ENCODE data around the gene GLP1R.

The GLP1R gene

GRCh38 chr6:39048481-39049399, at the start of gene GLP1R:
GLP1R (plus strand) TSS chr6:39048781; CDS start chr6:39048841, 60 bp downstream.
- DNase-seq (ENCODE audit: low read depth) = no peak

- DNase-seq (ENCODE audit: low read depth) = no peak
These were observed 45.5 kb upstream of the GLP1R start for GRCh38 chr6:39003072-39003471.

GRCh38 chr6:39003492-39003891, 45.1 kb upstream of the GLP1R start:
- no peak for DNase-seq (ENCODE audit: low read depth)

DNA sequence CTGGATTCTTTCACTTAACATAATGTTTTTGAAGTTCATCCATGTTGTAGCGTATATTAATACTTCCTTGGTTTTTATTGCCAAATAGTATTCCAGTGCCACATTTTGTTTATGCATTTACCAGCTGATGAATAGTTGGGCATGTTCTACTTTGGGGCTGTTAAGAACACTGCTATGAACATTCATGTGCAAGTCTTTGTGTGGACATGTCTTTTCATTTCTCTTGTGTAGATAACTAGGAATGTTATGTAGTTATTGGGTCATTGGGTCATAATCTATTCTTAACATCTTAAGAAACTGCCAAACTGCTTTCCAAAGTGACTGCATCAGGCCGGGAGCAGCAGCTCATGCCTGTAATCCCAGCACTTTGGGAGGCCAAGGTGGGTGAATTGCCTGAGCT, 43.8 kb upstream of the GLP1R start:
- no peak for DNase-seq (ENCODE audit: low read depth)

- DNase-seq (ENCODE audit: low read depth) = no peak
These were observed 42.8 kb upstream of the GLP1R start for GRCh38 chr6:39005774-39006173.

- no peak for DNase-seq (ENCODE audit: low read depth)
These were observed 41.0 kb upstream of the GLP1R start for GRCh38 chr6:39007575-39007974.

- no peak for DNase-seq (ENCODE audit: low read depth)
These were observed 39.8 kb upstream of the GLP1R start for GRCh38 chr6:39008737-39009136.

DNA sequence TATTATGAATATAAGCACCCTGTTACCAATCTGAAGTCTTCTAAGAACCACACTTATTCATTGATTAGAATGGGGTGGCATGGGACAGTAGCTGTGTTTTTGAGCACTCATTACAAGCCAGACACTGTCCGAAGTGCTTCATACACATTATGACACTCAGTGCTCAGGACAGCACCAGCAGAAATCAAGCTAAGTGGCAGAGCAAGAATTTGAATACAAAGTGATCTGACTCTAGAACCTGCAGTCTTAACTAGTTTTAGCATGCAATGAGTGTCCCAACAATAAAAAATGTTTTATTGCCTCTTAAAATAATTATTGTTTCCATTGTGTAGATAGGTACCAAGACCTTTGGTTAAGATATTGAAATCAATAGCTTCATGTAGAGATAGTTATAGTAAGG, 39.1 kb upstream of the GLP1R start:
- DNase-seq (ENCODE audit: low read depth) = no peak

DNA sequence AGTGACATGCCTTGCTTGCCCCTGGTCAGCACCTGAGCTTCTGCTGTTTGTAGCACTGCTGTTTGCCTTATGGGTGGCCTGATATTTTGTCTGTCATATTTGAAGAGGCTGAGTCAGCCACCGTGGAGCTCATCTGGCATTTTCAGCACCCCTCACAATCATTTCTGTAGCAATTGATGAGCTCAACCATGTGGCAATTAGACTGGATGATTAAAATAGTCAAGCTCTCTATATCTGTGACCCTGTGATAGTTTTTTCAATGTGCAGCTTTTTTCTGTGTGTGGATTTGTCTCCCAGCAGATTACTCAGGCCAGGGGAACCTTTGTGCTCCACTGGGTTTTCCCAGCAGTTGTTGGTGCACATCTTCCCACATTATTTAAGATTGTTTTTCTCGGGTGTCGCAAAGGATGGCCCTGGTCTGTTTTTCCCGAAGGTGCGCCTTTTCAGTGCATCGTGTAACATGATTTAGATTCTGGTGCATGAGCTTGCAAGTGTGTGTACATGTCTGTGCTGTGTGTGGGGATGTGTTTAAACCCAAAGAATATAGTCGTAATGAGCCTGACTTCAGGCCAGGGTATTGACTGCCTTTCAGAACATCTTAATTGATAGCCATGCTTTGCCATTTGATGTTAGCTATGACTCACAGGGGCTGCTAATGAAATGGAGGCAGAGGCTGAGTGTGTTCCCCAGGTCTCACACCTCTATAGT, 31.6 kb upstream of the GLP1R start:
- no peak for DNase-seq (ENCODE audit: low read depth)

- DNase-seq (ENCODE audit: low read depth) = no peak
These were observed 31.1 kb upstream of the GLP1R start for GRCh38 chr6:39017547-39017880.

DNA sequence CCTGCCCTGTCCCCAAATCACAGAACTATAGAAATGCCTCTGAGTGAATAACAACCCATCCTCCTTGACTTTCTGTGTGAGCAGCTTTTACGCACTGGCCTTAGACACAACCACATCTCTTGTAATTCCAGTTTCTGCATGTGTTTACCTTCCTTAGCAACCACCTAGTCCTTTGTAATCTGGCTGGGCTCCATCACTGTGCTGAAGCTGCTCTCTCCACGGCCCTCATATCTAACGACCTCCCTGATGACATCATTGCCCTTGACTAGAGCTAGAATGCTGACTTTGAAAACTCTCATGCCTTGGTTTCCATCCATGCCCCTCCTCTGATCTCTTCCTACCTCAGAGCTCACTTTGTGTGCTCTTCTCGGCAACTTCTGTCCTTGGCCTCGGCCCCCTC, 30.5 kb upstream of the GLP1R start:
- DNase-seq (ENCODE audit: low read depth) = no peak

DNA sequence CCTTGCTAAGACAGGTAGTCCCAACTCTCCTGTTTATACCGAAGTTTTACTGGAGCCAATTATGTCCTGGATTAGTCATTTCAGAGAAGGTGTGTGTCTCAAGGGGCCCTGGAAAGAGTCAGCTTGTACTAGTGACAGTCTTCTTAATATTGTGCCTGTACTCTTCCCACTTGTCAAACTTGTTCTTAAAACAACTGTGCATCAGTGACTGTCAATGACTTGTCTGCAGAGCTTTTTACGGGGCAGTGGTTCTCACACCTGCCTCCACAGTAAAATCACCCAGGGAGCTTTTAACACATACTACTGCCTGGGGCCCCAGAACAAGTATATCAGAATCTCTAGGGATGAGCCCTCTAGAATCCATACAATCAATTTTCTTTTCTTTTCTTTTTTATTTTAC, 28.4 kb upstream of the GLP1R start:
- no peak for DNase-seq (ENCODE audit: low read depth)

- no peak for DNase-seq (ENCODE audit: low read depth)
These were observed 27.5 kb upstream of the GLP1R start for GRCh38 chr6:39021041-39021440.

DNA sequence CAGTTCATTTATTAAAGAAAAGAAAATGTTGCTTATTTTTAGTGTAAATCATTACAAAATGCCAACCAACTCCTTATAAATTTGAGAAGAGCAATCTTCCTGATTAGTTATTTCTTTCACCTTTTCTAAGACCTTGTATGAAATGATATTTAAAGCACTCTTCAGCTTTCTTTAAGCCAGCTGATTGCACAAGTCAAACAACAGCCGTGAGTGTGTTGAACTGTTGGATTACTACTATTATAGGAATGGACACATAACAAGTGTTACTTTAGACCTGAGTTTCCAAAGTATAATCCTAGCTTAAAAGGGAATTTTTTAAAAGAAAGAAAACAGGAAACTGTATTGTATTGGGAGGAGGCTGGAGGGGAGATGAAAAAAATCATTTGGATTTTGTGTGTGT, 26.8 kb upstream of the GLP1R start:
- no peak for DNase-seq (ENCODE audit: low read depth)

GRCh38 chr6:39026175-39026574, 22.4 kb upstream of the GLP1R start:
- DNase-seq (ENCODE audit: low read depth) = no peak

GRCh38 chr6:39029156-39030011, 19.2 kb upstream of the GLP1R start:
- peak; percentile 6 for DNase-seq (ENCODE audit: low read depth)

- DNase-seq (ENCODE audit: low read depth) = no peak
These were observed 12.9 kb upstream of the GLP1R start for GRCh38 chr6:39035681-39036080.

- DNase-seq (ENCODE audit: low read depth) = no peak
These were observed 11.5 kb upstream of the GLP1R start for GRCh38 chr6:39037082-39037508.

DNA sequence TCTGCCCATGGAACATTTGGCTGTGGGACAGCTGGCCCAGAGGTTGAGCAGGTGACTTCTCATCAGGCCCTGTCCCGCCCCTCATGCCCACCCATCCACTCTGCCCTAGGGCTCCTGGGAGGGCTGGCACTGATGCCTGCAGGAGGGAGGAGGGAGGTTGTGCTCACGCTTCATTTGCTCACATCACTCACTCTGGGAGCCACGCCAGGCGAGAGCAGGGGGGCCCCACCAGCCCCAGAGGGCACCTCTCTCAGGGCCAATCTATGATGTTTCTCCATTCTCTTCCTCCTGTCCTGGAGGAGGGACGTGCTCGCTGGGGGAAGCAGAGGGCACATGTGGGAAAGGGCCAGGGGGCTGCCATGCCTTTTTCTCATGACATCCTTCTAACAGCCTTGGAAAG, 10.9 kb upstream of the GLP1R start:
- no peak for DNase-seq (ENCODE audit: low read depth)

GRCh38 chr6:39040080-39040673, 8.4 kb upstream of the GLP1R start:
- no peak for DNase-seq (ENCODE audit: low read depth)

GRCh38 chr6:39041072-39041471, 7.5 kb upstream of the GLP1R start:
- DNase-seq (ENCODE audit: low read depth) = no peak

- no peak for DNase-seq (ENCODE audit: low read depth)
These were observed 4.8 kb upstream of the GLP1R start for GRCh38 chr6:39043776-39044175.
